HUES6 (cell line): ENCODE results near the gene PIGW.
A peak's percentile ranks its signal among the peaks of the same experiment; 100 is the strongest.

ENCODE experiments used
- H3K27ac ChIP-seq: 2 replicates; pipeline ENCODE4 v1.7.0; 2013; ENCODE audit warnings: low read depth, mild to moderate bottlenecking, low read length, inconsistent platforms
- H3K27me3 ChIP-seq: 2 replicates; pipeline ENCODE4 v1.6.1; 2013; ENCODE audit warnings: low read length; ENCODE audit not compliant: control insufficient read depth, insufficient read depth
- H3K36me3 ChIP-seq: 2 replicates; pipeline ENCODE4 v1.6.1; 2013; ENCODE audit warnings: low read length; ENCODE audit not compliant: control insufficient read depth, insufficient read depth
- H3K4me1 ChIP-seq: 2 replicates; pipeline ENCODE4 v1.6.1; 2013; ENCODE audit warnings: low read length; ENCODE audit not compliant: control insufficient read depth, insufficient read depth
- H3K4me3 ChIP-seq: 2 replicates; pipeline ENCODE4 v1.5.1; 2013; ENCODE audit warnings: low read depth, low read length
- H3K9ac ChIP-seq: one replicate; pipeline ENCODE4 v1.6.1; 2013; ENCODE audit warnings: mild to moderate bottlenecking, low read length
- H3K9me3 ChIP-seq: 2 replicates; pipeline ENCODE4 v1.6.1; 2013; ENCODE audit warnings: low read depth, low read length; ENCODE audit not compliant: control insufficient read depth, insufficient read depth

PIGW gene

DNA sequence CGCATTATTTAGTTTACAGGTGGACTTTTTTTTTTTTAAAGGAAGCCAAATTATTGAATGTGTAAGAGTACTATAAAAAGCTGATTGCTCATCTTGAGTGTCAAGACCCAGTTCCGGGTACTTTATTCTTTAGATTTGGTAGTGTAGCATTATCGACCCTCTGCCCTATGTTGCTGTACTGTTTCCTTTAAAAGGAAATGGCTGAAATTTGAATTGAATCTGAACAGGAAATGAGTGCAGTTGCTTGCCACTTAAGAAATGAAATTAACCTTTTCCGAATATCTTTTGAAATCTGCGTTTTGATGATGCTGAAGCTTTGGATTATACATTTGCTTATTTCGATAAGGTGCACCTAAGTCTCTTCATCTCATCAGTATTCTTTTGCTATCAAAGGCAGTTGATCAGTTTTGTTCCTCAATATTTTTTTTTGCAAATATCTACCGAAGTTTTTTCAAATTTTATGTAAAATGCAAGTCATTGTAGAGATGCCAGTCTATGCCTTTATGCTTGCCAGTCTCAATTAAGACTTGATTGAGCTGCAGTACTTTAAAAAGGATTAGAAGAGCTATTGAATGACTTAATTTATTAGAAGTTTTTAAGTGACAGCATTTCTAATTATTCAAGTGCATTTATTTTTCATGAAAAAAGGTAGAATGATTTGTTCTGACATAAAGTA, 11.8 kb downstream of the PIGW start:
- Histone ChIP-seq H3K27me3 (no peaks in the 10 kb centered on the region), H3K9me3 (no peaks in the 10 kb centered on the region), H3K4me1 (peaks cover 12% of the 10 kb centered on the region; the same call in 1 of the 2 replicates), H3K27ac (peak overlapping the region; percentile 70; the same call in 1 of the 2 replicates), H3K36me3 (no peaks in the 10 kb centered on the region), H3K9ac (peak overlapping the region; percentile 95), H3K4me3 (peak overlapping the region; percentile 96)

DNA sequence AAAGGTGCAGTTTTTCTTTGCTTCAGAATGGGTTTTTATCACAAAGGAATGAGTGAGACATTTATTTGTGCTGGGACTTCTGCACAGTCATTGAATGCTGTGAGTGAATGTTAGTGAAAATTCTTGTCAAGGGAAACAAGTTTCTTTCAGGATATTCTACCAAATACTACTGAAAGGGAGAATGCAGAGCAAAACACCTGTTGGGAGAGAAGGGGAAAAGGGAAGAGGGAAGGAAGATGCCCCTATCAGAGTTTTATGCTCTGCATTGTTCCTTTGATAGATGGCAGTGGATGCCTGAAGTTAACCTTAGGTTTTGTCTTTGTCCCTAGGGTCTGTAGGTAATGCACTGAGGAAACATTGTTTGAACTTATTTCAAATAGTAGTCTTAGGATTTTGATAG, 13.0 kb downstream of the PIGW start:
- Histone ChIP-seq H3K36me3 (no peaks in the 10 kb centered on the region), H3K4me1 (peaks cover 12% of the 10 kb centered on the region; the same call in 1 of the 2 replicates), H3K4me3 (peak overlapping the region; percentile 96; the same call in 1 of the 2 replicates), H3K9ac (no peak overlapping the region), H3K27ac (no peak overlapping the region), H3K27me3 (no peaks in the 10 kb centered on the region), H3K9me3 (no peaks in the 10 kb centered on the region)

DNA sequence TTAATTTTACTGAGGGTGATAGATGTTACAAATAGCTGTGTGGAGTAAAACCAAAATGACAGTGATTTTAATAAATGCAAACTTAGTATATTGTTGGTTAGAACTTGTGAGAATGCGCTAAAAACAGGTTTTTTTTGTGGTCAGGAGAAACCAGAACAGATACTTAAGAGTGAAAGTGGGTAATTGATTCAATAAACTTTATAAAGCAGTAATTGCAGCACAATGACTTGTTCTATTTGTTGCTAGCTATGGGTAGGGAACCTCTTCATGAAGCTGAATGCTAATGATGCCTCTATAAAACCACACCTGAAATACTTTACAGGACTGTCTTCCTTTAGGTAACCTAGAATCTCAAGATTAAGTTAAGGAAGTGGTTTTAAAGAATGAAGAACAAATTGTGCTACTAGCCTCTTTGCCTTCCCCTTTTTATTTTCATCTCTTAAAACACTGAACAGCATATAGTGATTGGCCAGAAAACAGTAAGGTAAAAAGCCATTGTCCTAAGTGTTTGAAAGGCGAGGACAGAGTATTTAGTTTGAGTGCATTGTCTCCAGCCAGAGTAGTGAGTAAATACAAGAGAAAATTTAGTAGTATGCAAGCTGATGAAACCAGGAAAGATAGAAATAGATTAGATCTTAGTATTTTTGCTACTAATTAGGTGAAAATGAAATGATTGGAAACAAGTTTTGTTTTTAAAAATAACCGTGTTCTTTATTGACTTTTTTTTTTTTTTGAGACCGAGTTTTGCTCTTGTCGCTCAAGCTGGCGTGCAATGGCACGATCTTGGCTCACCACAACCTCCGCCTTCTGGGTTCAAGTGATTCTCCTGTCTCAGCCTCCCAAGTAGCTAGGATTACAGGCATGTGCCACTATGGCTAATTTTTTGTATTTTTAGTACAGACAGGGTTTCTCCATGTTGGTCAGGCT, 16.0 kb downstream of the PIGW start:
- no peak overlapping the region for H3K27ac ChIP-seq
- peaks cover 8% of the 10 kb centered on the region for H3K36me3 ChIP-seq
- H3K9me3 ChIP-seq: no peaks in the 10 kb centered on the region
- no peak overlapping the region for H3K9ac ChIP-seq
- no peak overlapping the region for H3K4me3 ChIP-seq
- H3K4me1 ChIP-seq: peaks cover 12% of the 10 kb centered on the region; the same call in 1 of the 2 replicates
- H3K27me3 ChIP-seq: no peaks in the 10 kb centered on the region

DNA sequence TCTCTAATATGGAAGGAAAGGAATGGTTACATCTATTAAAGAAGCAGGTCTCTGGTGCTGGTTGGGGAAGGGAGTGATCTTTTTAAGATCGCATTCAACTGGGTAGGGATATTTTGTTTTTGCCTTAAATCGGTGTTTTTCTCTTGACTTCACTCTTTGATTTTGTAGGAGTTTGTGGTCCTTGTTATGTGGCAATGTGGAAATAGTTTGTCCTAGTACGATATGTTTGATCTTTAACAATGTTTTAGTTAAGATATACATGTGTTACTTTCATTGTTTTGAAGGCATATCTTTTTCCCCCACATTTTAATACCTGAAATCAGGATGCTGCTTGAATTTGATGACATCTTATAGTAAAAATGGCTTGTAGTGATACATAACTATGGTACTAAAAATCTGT, 18.7 kb downstream of the PIGW start:
- H3K36me3 ChIP-seq: peaks cover 28% of the 10 kb centered on the region
- H3K27ac ChIP-seq: no peak overlapping the region
- H3K27me3 ChIP-seq: no peaks in the 10 kb centered on the region
- H3K9me3 ChIP-seq: no peaks in the 10 kb centered on the region
- no peak overlapping the region for H3K4me3 ChIP-seq
- no peak overlapping the region for H3K9ac ChIP-seq
- no peaks in the 10 kb centered on the region for H3K4me1 ChIP-seq

DNA sequence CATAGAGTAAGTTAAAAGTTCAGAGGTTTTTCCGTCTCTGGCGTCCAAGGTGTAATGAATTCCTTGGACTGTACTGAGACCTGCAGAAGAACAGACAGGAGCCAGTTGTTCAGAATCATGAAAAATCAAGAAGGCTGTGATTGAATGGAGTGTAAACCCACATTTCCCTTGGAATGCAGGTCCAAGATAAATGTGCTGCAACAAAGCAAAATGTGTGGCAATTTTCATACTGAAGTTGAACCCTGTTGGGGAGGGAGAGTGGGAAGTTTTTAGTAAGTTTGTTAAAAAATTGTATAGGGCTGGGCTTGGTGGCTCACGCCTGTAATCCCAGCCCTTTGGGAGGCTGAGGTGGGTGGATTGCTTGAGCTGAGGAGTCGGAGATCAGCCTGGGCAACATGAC, 31.3 kb downstream of the PIGW start:
- H3K27ac ChIP-seq: no peak overlapping the region
- no peaks in the 10 kb centered on the region for H3K27me3 ChIP-seq
- H3K4me3 ChIP-seq: no peak overlapping the region
- H3K9ac ChIP-seq: no peak overlapping the region
- no peaks in the 10 kb centered on the region for H3K4me1 ChIP-seq
- H3K36me3 ChIP-seq: peaks cover 66% of the 10 kb centered on the region
- H3K9me3 ChIP-seq: no peaks in the 10 kb centered on the region

DNA sequence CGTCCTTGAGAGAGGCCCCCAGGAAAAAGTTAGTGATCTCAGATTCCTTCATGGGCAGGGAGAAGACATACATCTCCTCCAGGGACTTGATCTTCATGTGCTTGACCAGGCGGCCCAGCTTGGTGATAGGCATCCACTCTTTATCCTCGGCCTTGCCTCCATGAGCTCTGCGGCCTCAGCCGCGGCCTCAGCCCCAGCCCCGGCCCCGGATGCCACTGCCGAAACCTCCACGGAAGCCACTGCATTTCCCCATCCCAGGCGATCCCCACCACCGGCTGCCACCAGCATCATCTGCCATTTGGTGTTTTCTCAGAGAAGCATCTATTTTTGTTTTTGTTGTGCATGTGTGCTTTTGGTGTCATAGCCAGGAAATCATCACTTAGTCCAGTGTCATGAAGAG, 40.2 kb downstream of the PIGW start:
- no peaks in the 10 kb centered on the region for H3K4me1 ChIP-seq
- H3K4me3 ChIP-seq: no peak overlapping the region
- H3K36me3 ChIP-seq: peaks cover 63% of the 10 kb centered on the region
- no peak overlapping the region for H3K9ac ChIP-seq
- no peaks in the 10 kb centered on the region for H3K9me3 ChIP-seq
- H3K27ac ChIP-seq: no peak overlapping the region
- H3K27me3 ChIP-seq: no peaks in the 10 kb centered on the region

DNA sequence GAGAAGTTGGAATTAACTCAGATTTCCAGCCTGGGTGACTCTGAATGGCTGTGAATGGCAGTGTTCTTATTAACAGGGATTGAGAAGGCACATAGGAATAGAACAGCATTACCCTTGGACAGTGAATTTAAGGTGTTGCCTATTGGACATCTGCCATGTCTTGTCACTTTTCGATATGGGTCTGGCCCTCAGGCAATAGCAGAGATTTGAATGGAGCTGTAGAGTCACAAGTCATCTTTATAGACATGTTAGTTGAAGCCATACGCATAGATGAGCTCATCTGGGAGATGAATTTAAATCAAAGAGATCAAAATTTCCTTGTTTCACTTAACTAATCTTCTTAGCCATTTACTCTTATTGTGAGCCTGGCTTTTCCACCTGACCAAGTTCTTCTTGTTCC, 42.0 kb downstream of the PIGW start:
- Histone ChIP-seq H3K4me1 (no peaks in the 10 kb centered on the region), H3K36me3 (peaks cover 64% of the 10 kb centered on the region), H3K9me3 (no peaks in the 10 kb centered on the region), H3K27ac (no peak overlapping the region), H3K27me3 (no peaks in the 10 kb centered on the region), H3K9ac (no peak overlapping the region), H3K4me3 (no peak overlapping the region)

DNA sequence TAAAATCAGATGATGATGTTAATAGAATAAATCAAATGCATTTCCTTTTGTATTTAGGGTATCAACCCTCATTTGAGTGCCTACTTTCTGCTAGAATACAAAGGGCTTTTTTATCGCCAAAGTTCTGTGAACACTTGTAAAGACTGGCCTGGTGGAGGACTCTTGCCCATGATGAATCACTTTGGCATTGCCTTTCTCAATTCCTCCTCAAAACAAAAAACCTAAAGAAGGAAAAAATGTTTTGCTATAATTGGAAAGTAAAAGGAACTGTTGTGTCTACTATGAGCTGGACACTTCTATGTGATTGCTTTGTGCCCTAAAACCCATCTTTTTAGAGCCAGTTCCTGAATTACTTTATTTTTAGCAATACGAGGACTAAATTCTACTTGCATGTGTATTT, 43.9 kb downstream of the PIGW start:
- H3K9me3 ChIP-seq: no peaks in the 10 kb centered on the region
- H3K36me3 ChIP-seq: peaks cover 65% of the 10 kb centered on the region
- no peak overlapping the region for H3K4me3 ChIP-seq
- no peak overlapping the region for H3K9ac ChIP-seq
- no peaks in the 10 kb centered on the region for H3K27me3 ChIP-seq
- no peaks in the 10 kb centered on the region for H3K4me1 ChIP-seq
- H3K27ac ChIP-seq: no peak overlapping the region

DNA sequence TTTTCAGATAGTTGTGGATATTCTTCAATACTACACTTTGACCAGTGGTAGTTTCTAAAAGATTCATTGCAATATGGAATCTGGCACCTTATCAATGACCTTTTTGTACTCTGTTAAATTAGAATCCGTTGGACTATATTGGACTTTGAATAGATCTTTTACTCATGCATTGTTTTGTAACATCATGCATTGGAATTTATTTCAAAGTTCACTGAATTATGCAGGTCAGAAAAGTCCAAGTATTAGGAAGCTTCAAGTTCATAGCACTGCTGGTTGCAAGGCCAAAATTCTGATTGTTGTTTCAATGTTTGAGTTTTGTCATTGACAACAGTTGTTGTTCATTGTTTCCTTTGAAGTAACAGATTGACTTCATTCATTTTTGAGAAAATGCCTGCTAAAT, 49.0 kb downstream of the PIGW start:
- H3K4me1 ChIP-seq: no peaks in the 10 kb centered on the region
- no peaks in the 10 kb centered on the region for H3K9me3 ChIP-seq
- no peak overlapping the region for H3K27ac ChIP-seq
- H3K4me3 ChIP-seq: no peak overlapping the region
- H3K27me3 ChIP-seq: no peaks in the 10 kb centered on the region
- H3K36me3 ChIP-seq: peaks cover 80% of the 10 kb centered on the region
- no peak overlapping the region for H3K9ac ChIP-seq

DNA sequence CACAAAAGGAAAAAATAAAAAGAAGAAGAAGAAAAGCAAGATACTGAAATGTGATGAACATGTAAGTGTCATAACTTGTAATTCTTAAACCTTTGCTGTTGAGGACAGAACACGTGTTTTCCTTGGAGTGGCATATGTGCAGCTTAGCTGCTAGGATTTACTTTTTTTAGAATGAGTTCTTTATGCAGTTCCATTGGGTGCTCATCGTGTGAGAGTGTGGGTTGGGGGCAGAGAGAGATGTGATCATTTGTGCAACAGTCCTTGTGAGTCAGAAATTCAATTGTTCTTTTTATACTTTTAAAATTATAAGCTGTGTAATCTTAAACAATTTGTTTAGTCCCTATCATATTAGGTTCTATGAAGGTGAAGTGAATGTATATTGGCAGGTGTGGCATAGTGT, 51.4 kb downstream of the PIGW start:
- no peak overlapping the region for H3K27ac ChIP-seq
- peaks cover 4% of the 10 kb centered on the region for H3K4me1 ChIP-seq
- peaks cover 69% of the 10 kb centered on the region for H3K36me3 ChIP-seq
- no peak overlapping the region for H3K4me3 ChIP-seq
- H3K9me3 ChIP-seq: no peaks in the 10 kb centered on the region
- no peak overlapping the region for H3K9ac ChIP-seq
- H3K27me3 ChIP-seq: no peaks in the 10 kb centered on the region
